GM19438 (cell line): ENCODE results near the gene ADAMTS3.

Experiments
- ATAC-seq: cut with Tn5 transposase; IDR thresholded peaks from one replicate; pipeline ENCODE4 v1.9.1; 2021; ENCODE audit warnings: low read depth; ENCODE audit not compliant: unreplicated experiment

Gene ADAMTS3

DNA sequence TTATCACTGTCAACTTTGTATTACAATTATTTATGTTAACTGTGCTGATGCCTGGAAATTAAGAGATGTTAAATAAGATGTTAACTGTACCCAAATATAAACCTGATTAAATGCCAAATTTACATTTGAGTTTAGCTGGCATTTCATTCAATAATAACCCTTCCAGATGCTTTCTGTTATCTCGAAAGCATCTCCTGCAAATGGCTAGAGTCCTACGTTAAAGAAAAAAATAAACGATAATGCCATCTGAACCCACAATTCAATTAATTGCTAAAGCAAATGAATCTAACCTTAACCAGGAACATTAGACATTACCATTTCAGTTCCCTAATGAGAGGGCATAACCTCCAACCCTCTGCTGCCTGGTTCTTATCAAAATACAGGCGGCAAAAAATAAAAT is 145.0 kb downstream of the ADAMTS3 start:
- no peak for ATAC-seq

DNA sequence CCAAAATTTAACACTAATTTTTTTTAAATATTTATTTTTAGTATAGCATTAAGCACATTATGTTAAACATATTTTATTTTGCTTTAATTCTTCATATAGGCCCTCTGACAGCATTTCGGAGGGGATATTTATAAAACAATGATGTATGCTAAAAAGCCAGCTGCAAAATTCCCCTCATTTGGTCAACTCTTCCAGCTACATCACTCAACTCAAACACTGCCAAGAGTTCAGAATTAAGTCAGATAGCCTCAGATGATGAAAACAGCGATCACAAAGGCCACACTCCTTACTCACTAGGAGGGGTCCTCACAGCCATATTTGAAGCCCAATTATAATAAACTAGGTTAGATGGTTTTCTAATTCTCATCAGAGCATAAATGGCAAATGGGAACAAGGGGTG is 146.6 kb downstream of the ADAMTS3 start:
- no peak for ATAC-seq

DNA sequence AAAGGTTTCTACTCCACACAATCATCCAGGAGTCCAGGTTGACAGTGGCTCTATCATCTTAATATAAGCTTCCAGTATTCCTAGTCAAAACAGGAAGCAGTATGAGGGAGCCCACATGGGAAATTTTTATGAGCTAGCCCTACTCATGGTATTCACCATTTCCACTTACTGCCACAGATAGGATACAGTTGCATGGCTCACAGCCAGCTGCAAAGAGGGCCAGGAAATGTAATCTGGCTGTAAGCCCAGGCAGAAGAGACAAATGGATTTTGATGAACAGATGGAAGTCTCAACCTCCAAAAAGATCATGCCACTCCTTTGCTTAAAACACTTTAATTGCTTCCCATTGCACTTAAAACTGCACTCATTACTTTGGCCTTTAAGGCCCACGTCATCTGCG is 150.6 kb downstream of the ADAMTS3 start:
- no peak for ATAC-seq

DNA sequence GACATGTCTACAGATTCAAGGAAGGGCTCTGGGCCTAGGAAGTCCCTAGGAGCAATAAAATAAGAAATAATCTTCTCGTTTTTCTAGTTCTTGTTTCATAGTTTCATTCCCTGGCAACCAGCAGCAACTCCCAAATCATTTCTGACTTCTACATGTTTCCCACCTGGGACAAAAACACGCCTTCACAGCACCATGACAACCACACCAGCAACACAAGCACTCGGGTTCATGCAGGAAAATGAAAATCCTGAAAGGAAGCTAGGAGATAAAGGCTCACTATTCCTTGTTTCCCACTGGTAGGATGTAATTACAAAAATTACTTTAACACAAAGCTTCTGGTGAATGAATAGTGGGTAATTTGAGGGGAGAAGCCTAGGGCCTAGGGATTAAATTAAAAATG is 158.9 kb downstream of the ADAMTS3 start:
- ATAC-seq: no peak

DNA sequence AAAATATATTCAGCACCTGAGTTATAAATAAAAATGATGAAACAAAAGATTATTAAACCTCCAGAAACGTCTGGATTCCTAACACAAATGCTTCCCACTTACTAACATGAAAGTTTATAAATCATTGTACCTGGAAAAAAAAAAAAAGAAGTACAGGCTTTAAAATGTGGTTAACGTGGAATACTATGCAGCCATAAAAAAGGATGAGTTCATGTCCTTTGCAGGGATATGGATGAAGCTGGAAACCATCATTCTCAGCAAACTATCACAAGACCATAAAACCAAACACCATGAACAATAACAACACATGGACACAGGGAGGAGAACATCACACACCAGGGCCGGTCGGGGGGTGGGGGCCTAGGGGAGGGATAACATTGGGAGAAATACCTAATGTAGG is 160.5 kb downstream of the ADAMTS3 start:
- no peak for ATAC-seq

DNA sequence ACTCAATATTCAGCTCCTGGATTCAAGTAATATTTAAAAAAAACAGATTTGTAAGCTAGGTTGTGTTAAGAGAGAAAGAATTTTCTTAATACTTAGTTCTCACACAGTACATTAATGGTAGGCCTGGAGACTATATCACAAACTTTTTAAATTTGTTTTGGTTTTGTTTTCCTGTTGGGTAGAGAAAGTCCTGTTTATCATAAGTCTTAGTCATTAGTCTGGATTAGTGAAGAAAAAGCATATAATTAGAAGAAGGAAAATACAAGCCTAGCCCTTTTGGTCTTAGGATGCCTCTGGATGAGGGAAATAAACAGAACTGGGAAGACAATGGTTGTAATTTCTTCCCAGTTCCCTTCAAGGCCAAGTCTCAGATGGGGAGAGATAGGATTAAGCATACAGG is 163.6 kb downstream of the ADAMTS3 start:
- no peak for ATAC-seq

DNA sequence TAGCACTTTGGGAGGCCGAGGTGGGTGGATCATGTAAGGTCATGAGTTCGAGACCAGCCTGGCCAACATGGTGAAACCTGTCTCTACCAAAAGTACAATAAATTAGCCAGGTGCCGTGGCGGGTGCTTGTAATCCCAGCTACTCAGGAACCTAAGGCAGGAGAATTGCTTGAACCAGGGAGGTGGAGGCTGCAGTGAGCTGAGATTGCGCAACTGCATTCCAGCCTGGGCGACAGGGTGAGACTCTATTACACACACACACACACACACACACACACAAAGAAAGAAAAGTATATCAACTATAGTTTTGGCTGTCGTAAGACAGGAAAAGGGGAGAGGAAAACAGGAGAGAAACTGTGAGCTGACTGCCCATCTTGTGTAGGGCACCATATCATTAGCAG is 171.7 kb downstream of the ADAMTS3 start:
- ATAC-seq: no peak

DNA sequence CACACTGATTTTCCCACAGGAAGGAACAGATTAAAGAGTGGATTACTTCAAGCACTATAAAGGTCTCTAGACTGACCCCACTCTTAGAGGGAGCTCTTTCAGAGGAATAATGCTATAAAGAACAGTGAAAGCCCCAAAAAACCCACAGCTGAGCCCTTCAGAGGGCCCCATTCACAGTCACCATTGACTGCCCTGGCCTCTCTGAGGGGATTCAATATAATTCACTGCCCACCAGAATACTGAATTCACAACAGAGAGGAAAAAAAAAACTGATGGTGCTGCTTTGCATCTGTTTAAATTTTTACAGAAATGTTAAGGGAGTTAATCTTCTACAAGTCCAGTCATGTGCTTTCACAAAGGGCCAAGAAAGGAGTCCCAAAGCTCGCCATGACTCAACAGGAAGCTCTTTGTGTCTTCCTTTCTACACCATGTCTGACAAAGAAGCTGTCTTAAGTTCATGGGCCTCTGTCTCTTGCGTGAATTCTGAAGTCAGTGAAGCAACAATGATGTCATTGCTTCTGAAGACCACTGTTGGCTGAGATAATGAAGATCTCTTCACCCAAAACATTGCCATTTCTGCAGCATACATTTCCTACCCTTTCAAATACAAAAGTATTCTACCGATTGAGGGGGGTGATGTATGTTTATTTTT is 174.9 kb downstream of the ADAMTS3 start:
- ATAC-seq: no peak

DNA sequence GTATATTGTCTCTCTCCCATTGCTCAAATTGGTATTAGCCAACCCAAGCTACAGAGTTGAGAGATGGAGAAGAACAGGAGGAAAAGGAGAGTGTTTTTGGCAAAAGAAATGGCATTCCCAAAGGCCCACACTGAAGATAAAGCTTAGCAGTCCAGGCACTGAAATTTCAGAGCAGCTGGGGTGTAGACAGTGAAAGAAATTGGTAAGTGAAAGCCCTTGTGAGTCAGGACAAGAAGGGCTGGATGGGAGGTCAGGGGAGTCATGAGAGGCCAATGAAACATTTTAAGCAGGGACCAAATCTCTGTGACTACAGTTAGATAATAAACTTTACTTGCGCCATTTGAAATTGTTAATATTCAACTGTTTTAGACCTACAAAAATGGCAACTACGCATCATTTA is 177.7 kb downstream of the ADAMTS3 start:
- ATAC-seq: no peak

DNA sequence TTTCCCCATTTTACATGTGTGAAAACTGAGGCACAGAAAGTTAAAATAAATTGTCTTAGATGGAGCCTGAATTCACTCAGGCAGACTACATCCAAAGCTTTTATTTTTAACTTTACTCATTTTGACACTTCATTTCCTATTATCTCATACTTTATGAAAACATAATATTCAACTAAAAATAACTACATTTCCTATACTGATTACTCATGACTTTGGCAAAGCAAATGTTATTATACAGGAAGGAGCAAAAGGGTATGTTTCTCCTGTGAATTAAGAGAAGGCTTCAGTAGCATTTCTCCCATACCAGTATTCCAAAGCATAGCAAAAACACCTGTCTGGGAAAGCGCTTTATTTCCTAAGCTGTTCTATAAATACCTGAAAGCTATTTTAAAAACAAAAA is 178.6 kb downstream of the ADAMTS3 start:
- ATAC-seq: no peak

DNA sequence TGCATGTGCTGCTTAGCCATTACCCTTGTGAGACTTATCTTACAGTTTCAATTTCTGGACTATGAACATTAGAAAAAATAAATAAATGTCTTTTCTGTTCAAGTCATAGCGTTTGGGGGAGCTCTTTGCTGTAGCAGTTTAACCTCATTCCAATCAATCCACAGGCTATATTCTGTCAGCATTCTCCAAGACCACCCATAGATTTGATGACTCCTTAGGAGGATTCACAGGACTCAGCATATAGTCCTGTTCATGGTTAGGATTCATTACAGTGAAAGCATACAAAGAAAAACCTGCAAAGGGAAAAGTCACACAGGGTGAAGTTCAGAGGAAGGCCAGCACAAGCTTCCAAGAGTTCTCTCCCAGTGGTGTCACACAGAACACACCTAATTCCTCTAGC is 180.5 kb downstream of the ADAMTS3 start:
- no peak for ATAC-seq

DNA sequence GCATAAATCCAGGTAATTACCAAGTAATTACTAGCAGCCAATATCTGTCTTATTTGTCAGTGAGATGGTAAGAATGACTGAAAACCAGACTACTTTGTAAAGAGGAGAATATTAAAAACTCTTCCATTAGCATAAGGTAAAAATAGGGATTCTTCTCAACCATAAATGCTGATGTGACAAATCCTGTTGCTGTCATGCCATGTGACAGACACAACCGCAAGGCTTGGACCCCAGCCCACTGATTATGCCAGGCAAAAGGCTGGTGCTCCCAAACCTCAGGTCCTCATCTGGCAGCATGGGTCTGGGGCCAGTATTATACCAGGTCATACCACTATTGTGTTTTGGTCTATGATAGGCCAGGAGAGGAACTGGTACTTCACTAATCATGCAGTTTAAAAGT is 181.1 kb downstream of the ADAMTS3 start:
- ATAC-seq: no peak

DNA sequence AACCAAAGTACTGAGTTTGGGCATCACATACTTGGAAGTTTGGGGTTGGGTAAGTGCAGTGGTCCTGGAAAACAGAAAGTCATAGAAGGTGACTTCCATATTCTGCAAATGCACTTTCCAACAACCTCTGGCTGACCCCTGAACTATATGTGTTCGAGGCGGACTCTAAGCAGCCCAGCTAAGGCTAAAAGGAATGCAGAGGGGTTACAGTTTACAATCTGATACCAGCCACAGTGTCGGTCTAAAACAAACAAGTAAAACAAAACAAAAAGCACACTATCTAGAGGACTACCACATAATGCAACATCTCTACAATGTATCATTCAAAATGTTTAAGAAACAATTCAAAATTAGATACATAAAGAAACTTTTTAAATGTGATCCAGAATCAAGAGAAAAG is 185.6 kb downstream of the ADAMTS3 start:
- ATAC-seq: no peak

DNA sequence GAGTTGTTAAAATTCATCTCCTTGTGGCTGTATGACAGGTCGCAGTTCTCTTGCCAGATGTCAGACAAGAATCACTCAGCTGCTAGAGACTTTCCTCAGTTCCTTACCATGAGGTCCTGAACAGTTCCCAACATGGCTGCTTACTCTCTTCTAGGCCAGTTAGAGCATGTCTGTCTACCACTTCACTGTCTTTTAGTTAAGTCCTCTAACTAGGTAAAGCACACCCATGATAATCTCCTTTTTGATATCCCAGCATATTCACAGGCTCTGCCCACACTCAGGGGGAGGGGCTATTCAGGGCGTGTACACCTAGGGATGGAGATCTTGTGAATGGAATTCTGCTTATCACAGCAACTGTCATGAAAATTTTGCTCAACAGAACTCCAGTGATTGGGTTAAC is 190.1 kb downstream of the ADAMTS3 start:
- ATAC-seq: no peak

DNA sequence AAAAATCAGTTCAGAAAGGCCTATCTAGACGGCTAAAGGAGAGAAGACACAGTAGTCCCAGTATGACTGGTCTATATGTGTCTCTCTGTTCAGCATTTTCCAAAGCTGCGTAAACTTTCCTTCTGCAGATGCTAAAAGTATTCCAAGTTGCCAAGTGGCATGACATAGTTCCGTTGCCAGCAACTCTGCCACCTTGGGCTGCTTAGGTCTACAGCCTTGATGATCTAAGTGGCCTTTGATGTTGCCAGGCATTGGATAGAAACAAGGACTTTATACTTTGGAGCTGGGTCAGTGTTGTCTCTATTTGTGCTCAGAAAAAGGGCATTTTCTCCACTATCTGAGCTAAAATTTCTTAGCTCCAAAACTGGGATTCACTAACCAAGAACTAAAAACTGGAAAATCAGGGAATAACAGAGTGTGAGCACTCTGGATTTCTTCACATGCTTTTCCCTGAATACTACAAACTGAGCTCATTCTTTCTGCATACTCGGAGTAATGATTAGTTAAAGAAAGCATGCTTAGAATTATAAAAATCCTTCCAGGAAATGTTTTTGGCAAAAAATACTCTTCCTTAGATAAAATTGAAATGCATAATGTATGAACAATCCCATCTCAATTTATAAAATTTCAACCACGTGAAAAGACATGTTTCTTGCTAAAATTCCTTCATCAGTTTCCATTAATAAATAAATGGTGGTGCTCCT is 191.4 kb downstream of the ADAMTS3 start:
- no peak for ATAC-seq

DNA sequence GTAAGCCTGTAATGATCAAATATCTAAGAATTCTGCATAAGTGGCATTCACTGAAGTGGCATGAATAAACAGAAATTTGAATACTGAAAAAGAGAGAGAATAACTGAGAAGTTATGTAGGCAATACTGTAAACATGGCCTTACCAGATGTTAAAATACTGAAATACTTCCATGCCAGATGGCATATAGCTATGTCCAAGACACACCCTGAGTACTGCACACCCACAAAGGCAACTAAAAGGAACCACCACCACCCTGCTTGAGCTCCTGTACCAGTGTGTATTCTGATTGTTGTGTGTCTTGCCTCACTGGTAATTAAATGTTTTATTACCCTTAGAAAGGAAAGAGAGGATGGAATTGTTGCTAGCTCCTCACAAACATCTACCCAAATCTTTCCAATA is 192.1 kb downstream of the ADAMTS3 start:
- ATAC-seq: no peak

DNA sequence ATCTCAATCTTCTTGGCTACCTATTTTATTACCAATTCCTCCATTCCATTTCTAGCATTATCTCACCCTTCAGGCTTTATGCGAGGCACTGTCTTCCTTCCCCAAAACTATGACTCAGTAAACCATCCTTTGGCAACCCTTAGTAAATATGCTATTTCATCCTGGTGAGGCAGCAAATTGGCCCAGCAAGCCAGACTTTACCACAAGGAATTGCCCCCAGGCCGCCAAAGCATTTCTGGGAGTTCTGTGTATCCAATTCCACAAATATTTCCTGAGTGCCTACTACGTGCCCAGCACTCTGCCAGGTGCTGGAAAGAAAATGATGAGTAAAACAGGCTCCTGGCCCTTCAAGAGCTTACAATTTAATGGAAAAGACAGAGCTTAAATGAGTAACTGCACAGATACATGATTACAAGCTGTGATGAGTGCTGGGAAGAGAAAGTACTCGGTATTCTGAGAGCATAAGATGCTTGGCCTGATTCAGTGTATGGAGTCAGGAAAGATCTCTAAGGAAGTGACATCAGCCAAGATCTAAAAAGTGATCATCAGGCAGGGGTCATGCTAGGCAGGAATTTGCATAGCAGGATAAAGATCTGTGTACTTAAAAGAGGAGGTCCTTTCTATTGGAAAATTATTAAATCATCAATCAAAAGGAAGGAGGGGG is 193.8 kb downstream of the ADAMTS3 start:
- ATAC-seq: no peak

DNA sequence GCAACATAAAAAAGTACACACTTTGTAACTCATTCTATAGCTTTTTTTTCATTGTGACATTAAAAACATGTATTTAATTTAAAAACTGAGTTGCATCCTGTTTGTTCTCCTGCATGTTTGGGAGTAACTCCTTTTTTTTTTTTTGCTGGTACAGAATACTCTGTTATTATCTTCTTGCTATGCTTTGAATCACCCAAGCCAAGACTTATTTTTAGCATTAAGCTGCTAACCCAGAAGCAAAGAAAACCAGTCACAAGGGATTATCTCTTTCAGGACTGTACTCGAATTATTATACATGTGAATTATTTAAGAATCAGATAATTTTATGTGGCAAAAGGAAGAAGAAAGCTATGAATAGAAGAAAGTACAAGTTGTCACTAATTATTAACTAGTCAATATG is 194.9 kb downstream of the ADAMTS3 start:
- ATAC-seq: no peak

DNA sequence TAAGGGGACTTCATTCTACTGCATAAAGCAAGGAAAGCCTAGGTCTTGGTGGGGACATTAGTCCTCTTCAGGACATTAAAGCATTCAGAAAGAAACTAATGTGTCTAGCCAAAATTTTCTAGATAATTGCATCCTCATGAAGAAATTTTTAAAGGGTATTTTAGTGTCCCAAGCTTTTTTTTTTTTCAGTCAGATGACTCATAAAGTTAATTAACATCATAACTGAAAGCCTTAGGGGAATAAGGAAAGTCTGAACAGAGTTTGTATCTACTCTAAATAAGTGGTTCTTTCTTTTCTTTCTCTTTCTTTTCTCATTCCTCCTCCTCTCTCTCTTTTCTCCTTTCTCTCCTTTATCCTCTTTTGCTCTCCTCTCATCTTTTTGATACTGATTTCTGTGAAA is 202.4 kb downstream of the ADAMTS3 start:
- no peak for ATAC-seq

DNA sequence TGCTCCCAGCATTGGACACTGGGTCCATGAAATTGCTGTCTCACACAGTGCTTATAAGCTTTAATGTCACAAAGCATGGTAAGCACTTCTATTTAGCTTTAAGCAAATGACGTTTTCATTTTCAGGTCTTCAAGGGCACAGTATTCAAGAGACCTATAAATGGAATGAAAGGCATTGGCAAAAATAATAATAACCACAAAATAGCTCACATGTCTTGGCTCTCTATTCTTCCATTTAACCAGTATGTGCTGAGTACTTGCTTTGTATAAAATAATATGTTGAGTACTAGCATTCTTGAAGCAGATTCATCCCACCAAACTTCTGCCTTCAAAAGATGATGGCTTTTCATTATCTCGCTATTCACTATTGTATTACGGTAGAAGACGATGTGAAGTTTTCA is 203.0 kb downstream of the ADAMTS3 start:
- ATAC-seq: no peak

DNA sequence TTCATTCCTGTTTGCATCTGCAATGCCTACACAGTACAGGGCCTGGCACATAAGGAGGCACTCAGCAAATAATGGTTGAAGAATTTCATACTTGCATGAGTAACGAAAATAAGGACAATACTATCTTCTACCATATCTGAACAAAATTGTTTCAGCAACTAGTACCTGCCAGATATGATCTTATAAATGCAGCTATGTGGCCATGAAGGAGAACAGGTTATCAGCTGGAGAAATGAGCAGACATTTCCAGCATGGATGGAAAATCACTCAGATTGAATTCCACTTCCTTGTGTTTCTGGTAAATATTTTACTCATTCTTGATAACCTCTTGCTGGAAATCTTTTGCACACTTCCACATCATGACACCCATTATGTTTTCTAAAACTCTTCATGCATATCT is 204.0 kb downstream of the ADAMTS3 start:
- ATAC-seq: no peak

DNA sequence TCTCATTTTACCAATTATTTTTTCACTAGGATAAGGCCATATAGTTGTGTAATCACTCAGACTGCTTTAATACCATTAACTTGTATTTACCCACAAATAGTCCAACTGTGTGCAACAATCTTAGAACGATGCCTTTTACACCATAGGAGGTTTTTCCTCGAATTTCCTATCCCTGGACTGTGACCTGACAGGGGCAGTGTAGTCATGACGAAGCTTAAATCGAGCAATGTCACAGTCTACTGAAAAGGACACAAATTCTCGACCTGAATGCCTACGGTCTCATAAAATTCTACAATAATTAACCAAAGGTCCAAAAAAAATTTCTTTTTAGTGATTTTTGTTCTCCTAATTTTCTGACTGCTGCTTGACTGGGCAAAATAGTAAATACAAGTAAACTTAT is 208.9 kb downstream of the ADAMTS3 start:
- ATAC-seq: no peak
